SK-N-SH (cell line): ENCODE data around the gene ANKRD11. TPM values are rescaled to one million over a fixed set of nuclear protein-coding genes. Genes with fewer than 3 reads are reported as not detected.

Experiments used
- CTCF ChIA-PET: fragments of 300-600, 350-600 bp; formaldehyde crosslinking; extraction: SDS; loops from one replicate; lab custom pipeline; 2021; lab: Yijun Ruan, JAX
- POLR2A ChIA-PET: fragments of 350-600 bp; sonication (Branson Sonifier 250); formaldehyde crosslinking; extraction: SDS; loops from one replicate; lab custom pipeline; 2020; ENCODE audit warnings: antibody characterized with exemption, inconsistent platforms; lab: Yijun Ruan, JAX
- DNase-seq: peaks from one replicate; pipeline ENCODE4 v3.0.0; 2012
- H2AFZ ChIP-seq: fragments of 200-600 bp; sonication (generic); 2 replicates; pipeline ENCODE4 v1.8.1; 2016; ENCODE audit warnings: antibody characterized with exemption, mild to moderate bottlenecking, low read depth
- H3F3A ChIP-seq: fragments of 200-600 bp; sonication (generic); replicated peaks from 2 replicates; pipeline ENCODE3; 2016; ENCODE audit warnings: antibody characterized with exemption, mild to moderate bottlenecking; ENCODE audit not compliant: insufficient read depth
- H3K27ac ChIP-seq, 2 experiments: fragments of 200-500 bp in 1 of 2; fragments of 200-600 bp in 1 of 2; sonication (Bioruptor generic) in 1 of 2; sonication (generic), shearing (Covaris generic) in 1 of 2; 2 replicates each; pipeline versions ENCODE4 v1.5.1 to v1.6.1; 2014 to 2016; ENCODE audit warnings: low read depth in 2 of 2, inconsistent platforms in 1 of 2, low read length in 1 of 2, mild to moderate bottlenecking in 1 of 2, mixed read lengths in 1 of 2
- H3K27me3 ChIP-seq: fragments of 200-600 bp; sonication (generic), shearing (Covaris generic); 2 replicates; pipeline ENCODE4 v1.6.1; 2016; ENCODE audit warnings: mixed run types; ENCODE audit not compliant: insufficient read depth
- H3K36me3 ChIP-seq, 2 experiments: fragments of 200-500 bp in 1 of 2; fragments of 200-600 bp in 1 of 2; sonication (Bioruptor generic) in 1 of 2; sonication (generic) in 1 of 2; replicated peaks in 1 of 2; 2 replicates each; pipeline versions ENCODE3 to v1.5.1; 2014 to 2016; ENCODE audit warnings: low read length in 1 of 2, mild to moderate bottlenecking in 1 of 2; ENCODE audit not compliant: insufficient read depth in 2 of 2, control insufficient read depth in 1 of 2
- H3K4me1 ChIP-seq, 2 experiments: fragments of 200-500 bp in 1 of 2; fragments of 200-600 bp in 1 of 2; sonication (Bioruptor generic) in 1 of 2; sonication (generic), shearing (Covaris generic) in 1 of 2; 2 replicates each; pipeline versions ENCODE4 v1.5.1 to v1.6.1; 2014 to 2016; ENCODE audit warnings: low read depth in 1 of 2, low read length in 1 of 2, mixed run types in 1 of 2; ENCODE audit not compliant: insufficient read depth in 2 of 2, control insufficient read depth in 1 of 2
- H3K4me2 ChIP-seq: fragments of 200-600 bp; sonication (generic), shearing (Covaris generic); 2 replicates; pipeline ENCODE4 v1.6.1; 2017; ENCODE audit warnings: mixed run types
- H3K4me3 ChIP-seq, 2 experiments: fragments of 200-500 bp in 1 of 2; fragments of 200-600 bp in 1 of 2; sonication (Bioruptor generic) in 1 of 2; sonication (generic), shearing (Covaris generic) in 1 of 2; 2 replicates each; pipeline versions ENCODE4 v1.5.1 to v1.8.1; 2014 to 2016; ENCODE audit warnings: low read depth in 2 of 2, inconsistent platforms in 1 of 2, low read length in 1 of 2, mild to moderate bottlenecking in 1 of 2, mixed read lengths in 1 of 2, moderate library complexity in 1 of 2
- H3K79me2 ChIP-seq: fragments of 200-600 bp; sonication (generic); 2 replicates; pipeline ENCODE4 v1.8.1; 2017; ENCODE audit warnings: mild to moderate bottlenecking; ENCODE audit not compliant: insufficient read depth
- H3K9ac ChIP-seq: fragments of 200-600 bp; sonication (generic); 2 replicates; pipeline ENCODE4 v1.6.1; 2017; ENCODE audit warnings: mixed run types
- H3K9me2 ChIP-seq: fragments of 200-600 bp; sonication (generic); 2 replicates; pipeline ENCODE4 v1.6.1; 2017; ENCODE audit warnings: mixed run types
- H3K9me3 ChIP-seq: fragments of 200-600 bp; sonication (generic); 2 replicates; pipeline ENCODE4 v1.6.1; 2017; ENCODE audit warnings: mixed run types, mild to moderate bottlenecking, moderate library complexity
- H4K20me1 ChIP-seq: fragments of 200-600 bp; sonication (generic); 2 replicates; pipeline ENCODE4 v1.6.1; 2017; ENCODE audit warnings: mild to moderate bottlenecking, mixed run types; ENCODE audit not compliant: insufficient read depth
- CHD2 ChIP-seq: fragments of 150-350 bp; IDR thresholded peaks from 2 replicates; pipeline ENCODE4 v1.6.1; 2018; ENCODE audit warnings: low read length; ENCODE audit not compliant: partially characterized antibody
- ELF1 ChIP-seq: IDR thresholded peaks from 2 replicates; pipeline ENCODE4 v1.4.0; 2012
- EZH2phosphoT487 ChIP-seq: fragments of 200-600 bp; sonication (generic); IDR thresholded peaks from 2 replicates; pipeline ENCODE4 v1.6.1; 2017; ENCODE audit warnings: low read depth, mixed run types, mild to moderate bottlenecking, antibody characterized with exemption, moderate library complexity, borderline replicate concordance
- FOXJ3 ChIP-seq: sonication (generic); formaldehyde crosslinking; IDR thresholded peaks from 2 replicates; pipeline ENCODE4 v1.5.1; 2020; ENCODE audit warnings: mild to moderate bottlenecking, missing genetic modification reagents
- FOXM1 ChIP-seq: IDR thresholded peaks from 2 replicates; pipeline ENCODE4 v1.4.0; 2012; ENCODE audit warnings: low read depth, mild to moderate bottlenecking
- JUND ChIP-seq: IDR thresholded peaks from 2 replicates; pipeline ENCODE4 v1.4.0; 2012
- MEF2A ChIP-seq: IDR thresholded peaks from 2 replicates; pipeline ENCODE4 v1.4.0; 2012; ENCODE audit warnings: low read depth, borderline replicate concordance
- POLR2AphosphoS5 ChIP-seq: IDR thresholded peaks from 2 replicates; pipeline ENCODE4 v1.6.1; 2012; ENCODE audit warnings: low read depth, low read length
- RAD21 ChIP-seq: IDR thresholded peaks from 2 replicates; pipeline ENCODE4 v1.6.1; 2012; ENCODE audit warnings: mild to moderate bottlenecking, low read length
- RCOR1 ChIP-seq: fragments of 150-350 bp; IDR thresholded peaks from 2 replicates; pipeline ENCODE4 v1.6.1; 2017; ENCODE audit warnings: antibody characterized with exemption, low read length
- RFX5 ChIP-seq: IDR thresholded peaks from 2 replicates; pipeline ENCODE4 v1.6.1; 2012; ENCODE audit warnings: mild to moderate bottlenecking, improper control_type of control experiment, low read length
- RXRA ChIP-seq: IDR thresholded peaks from 2 replicates; pipeline ENCODE4 v1.4.0; 2012; ENCODE audit warnings: low read depth, mild to moderate bottlenecking, borderline replicate concordance
- SIN3A ChIP-seq: IDR thresholded peaks from 2 replicates; pipeline ENCODE4 v1.6.1; 2012; ENCODE audit warnings: low read depth, mild to moderate bottlenecking, low read length, moderate library complexity, borderline replicate concordance
- SMC3 ChIP-seq: IDR thresholded peaks from 2 replicates; pipeline ENCODE4 v1.6.1; 2012; ENCODE audit warnings: low read depth, low read length, improper control_type of control experiment
- TAF1 ChIP-seq: IDR thresholded peaks from 2 replicates; pipeline ENCODE4 v1.6.1; 2012; ENCODE audit warnings: low read depth, mild to moderate bottlenecking, low read length, moderate library complexity, borderline replicate concordance
- TCF12 ChIP-seq: IDR thresholded peaks from 2 replicates; pipeline ENCODE4 v1.4.0; 2012
- YY1 ChIP-seq: IDR thresholded peaks from 2 replicates; pipeline ENCODE4 v1.4.0; 2012; ENCODE audit warnings: low read depth, mild to moderate bottlenecking
- whole genome bisulfite sequencing: methylation state at CpG from one replicate; pipeline ENCODE4 v1.1.6; 2017; ENCODE audit warnings: low lambda C conversion rate; 5-methylcytosine and 5-hydroxymethylcytosine counted together
- polyA plus RNA-seq, 3 experiments: library from polyadenylated mRNA; depleted of rRNA; stranded (reverse); fragments of >200 nt; gene quantifications; 2 replicates each; pipeline ENCODE4 v1.2.3, GENCODE V29; 2012
- TF ChIP-seq, protein P1 (sequence below): IDR thresholded peaks from 2 replicates; pipeline ENCODE4 v1.6.1; 2012; ENCODE audit warnings: mild to moderate bottlenecking, low read depth, low read length, moderate library complexity
- TF ChIP-seq, protein P2 (sequence below): IDR thresholded peaks from 2 replicates; pipeline ENCODE4; 2012
- TF ChIP-seq, protein P3 (sequence below): fragments of 150-350 bp; IDR thresholded peaks from 2 replicates; pipeline ENCODE4 v1.6.1; 2016; ENCODE audit warnings: mild to moderate bottlenecking, low read depth, low read length
- TF ChIP-seq, protein P4 (sequence below): IDR thresholded peaks from 2 replicates; pipeline ENCODE4 v1.4.0; 2012; ENCODE audit warnings: low read depth, borderline replicate concordance

ANKRD11 gene
- polyA plus RNA-seq, 1 of the 3 experiments (the other 2 are of a cell fraction) = 50.2 TPM

DNA sequence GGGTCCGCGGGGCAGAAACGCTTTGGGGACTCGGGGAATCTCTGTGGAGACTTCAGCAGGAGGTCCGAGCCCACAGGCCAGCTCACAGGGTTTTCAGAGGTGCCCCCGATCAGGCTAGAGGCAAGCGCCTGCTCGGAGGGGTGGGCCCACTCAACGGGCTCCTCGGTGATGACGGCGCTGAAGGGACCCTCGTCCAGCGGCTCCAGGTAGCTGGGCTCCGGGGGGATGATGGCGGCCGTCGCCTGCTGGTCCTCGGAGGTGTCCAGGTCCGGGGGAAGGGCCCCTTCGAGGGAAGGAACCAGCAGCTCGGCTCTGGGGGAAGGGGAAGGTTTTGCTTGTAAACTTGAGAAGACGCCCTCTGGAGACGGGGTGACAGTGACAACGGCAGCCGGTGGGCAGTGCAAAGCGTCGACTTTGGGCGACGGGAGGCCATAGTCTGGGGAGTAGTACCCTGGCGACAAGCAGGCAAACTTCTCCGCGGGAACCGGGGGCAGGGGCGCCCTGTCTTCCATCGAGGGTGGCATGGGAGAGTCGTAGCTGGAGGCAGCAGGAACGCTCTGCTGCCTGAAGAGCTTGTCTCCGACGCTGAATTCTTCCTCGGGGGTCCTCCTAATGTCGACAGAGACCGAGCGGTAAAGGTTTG is 209.7 kb downstream of the ANKRD11 start (continued):
- TF ChIP-seq, protein P1, sequence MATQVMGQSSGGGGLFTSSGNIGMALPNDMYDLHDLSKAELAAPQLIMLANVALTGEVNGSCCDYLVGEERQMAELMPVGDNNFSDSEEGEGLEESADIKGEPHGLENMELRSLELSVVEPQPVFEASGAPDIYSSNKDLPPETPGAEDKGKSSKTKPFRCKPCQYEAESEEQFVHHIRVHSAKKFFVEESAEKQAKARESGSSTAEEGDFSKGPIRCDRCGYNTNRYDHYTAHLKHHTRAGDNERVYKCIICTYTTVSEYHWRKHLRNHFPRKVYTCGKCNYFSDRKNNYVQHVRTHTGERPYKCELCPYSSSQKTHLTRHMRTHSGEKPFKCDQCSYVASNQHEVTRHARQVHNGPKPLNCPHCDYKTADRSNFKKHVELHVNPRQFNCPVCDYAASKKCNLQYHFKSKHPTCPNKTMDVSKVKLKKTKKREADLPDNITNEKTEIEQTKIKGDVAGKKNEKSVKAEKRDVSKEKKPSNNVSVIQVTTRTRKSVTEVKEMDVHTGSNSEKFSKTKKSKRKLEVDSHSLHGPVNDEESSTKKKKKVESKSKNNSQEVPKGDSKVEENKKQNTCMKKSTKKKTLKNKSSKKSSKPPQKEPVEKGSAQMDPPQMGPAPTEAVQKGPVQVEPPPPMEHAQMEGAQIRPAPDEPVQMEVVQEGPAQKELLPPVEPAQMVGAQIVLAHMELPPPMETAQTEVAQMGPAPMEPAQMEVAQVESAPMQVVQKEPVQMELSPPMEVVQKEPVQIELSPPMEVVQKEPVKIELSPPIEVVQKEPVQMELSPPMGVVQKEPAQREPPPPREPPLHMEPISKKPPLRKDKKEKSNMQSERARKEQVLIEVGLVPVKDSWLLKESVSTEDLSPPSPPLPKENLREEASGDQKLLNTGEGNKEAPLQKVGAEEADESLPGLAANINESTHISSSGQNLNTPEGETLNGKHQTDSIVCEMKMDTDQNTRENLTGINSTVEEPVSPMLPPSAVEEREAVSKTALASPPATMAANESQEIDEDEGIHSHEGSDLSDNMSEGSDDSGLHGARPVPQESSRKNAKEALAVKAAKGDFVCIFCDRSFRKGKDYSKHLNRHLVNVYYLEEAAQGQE = no peak

DNA sequence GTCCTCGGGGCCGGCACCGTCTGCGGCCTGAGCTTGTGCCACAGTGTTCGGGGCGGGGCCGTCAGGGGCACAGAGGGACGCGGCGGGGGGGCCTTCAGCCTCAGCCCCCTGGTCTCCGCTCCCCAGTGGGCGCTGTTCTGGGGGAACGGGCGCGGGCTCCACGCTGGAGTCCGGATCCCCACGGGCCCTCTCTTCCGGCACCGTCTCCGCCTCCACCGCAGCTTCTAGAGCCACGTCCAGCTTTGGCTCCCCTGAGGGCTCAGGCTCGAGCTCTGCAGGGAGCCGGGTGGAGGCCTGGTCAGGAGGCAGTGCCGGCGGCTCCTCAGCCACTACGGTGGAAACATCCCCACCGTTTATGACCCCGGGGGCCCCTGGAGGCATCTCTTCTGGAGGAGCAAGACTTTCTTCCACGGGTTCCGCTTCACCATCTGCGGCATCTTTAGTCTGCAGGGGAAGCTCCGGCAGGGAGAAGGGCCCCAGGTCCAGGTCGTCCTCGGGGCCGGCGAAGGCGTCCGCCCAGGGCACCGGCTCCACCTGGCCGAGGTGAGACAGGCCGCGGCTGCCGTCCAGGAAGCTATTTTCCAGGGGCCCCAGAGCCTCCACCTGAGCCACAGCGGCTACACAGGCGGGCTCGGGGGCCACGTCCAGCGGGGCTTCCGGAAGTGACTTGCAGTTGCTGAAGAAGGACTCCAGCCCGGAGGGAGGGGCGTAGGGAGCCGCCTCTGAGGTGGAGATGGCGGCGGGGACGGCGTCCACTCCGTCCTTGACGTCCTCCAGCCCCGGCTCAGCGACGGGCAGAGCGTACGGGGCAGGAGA is 210.5 kb downstream of the ANKRD11 start:
- no peaks in the 10 kb centered on the region for H3K27me3 ChIP-seq
- H3K4me1 ChIP-seq = no peaks in the 10 kb centered on the region
- H2AFZ ChIP-seq = no peak overlapping the region
- DNase-seq = no peak
- H3K4me3 ChIP-seq = no peak overlapping the region
- ChIA-PET CTCF (interaction anchor here (0.9 to 1.3 kb wide), 4 partner anchors 9 to 14 kb away, joined by 3 to 5 read pairs (median 4); no protein-coding TSS in a partner anchor), POLR2A (no interaction called here)
- TF ChIP-seq RAD21 (no peak), RFX5 (no peak), TAF1 (no peak), SMC3 (no peak), FOXJ3 (CRISPR knock-in tag) (no peak), JUND (no peak), MEF2A (no peak), EZH2phosphoT487 (no peak), RCOR1 (no peak), RXRA (no peak), FOXM1 (no peak), SIN3A (no peak), ELF1 (no peak), POLR2AphosphoS5 (no peak), YY1 (no peak), CHD2 (no peak), TCF12 (no peak)
- TF ChIP-seq, protein P2, sequence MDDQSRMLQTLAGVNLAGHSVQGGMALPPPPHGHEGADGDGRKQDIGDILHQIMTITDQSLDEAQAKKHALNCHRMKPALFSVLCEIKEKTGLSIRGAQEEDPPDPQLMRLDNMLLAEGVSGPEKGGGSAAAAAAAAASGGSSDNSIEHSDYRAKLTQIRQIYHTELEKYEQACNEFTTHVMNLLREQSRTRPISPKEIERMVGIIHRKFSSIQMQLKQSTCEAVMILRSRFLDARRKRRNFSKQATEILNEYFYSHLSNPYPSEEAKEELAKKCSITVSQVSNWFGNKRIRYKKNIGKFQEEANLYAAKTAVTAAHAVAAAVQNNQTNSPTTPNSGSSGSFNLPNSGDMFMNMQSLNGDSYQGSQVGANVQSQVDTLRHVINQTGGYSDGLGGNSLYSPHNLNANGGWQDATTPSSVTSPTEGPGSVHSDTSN = no peak
- TF ChIP-seq, protein P3, sequence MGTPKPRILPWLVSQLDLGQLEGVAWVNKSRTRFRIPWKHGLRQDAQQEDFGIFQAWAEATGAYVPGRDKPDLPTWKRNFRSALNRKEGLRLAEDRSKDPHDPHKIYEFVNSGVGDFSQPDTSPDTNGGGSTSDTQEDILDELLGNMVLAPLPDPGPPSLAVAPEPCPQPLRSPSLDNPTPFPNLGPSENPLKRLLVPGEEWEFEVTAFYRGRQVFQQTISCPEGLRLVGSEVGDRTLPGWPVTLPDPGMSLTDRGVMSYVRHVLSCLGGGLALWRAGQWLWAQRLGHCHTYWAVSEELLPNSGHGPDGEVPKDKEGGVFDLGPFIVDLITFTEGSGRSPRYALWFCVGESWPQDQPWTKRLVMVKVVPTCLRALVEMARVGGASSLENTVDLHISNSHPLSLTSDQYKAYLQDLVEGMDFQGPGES = no peak
- TF ChIP-seq, protein P4, sequence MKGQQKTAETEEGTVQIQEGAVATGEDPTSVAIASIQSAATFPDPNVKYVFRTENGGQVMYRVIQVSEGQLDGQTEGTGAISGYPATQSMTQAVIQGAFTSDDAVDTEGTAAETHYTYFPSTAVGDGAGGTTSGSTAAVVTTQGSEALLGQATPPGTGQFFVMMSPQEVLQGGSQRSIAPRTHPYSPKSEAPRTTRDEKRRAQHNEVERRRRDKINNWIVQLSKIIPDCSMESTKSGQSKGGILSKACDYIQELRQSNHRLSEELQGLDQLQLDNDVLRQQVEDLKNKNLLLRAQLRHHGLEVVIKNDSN = no peak
- no peak overlapping the region for H3K27ac ChIP-seq
- H4K20me1 ChIP-seq = peaks cover 15% of the 10 kb centered on the region; the same call in 1 of the 2 replicates
- H3K4me2 ChIP-seq = no peak overlapping the region
- no peaks in the 10 kb centered on the region for H3K9me2 ChIP-seq
- no peak overlapping the region for H3K9ac ChIP-seq
- H3K9me3 ChIP-seq = no peaks in the 10 kb centered on the region
- peaks cover 16% of the 10 kb centered on the region for H3K79me2 ChIP-seq
- no peaks in the 10 kb centered on the region for H3F3A ChIP-seq
- 99% methylated on average over 32 of the region's 65 CpGs for WGBS
- H3K36me3 ChIP-seq = peaks cover 24 to 77% of the 10 kb centered on the region in 2 experiments
